Smooth muscle cell (in vitro differentiated cells): ENCODE data around the gene PIEZO2. TPM values are rescaled to one million over a fixed set of nuclear protein-coding genes. Genes with fewer than 3 reads are reported as not detected.
A peak's percentile ranks its signal among the peaks of the same experiment; 100 is the strongest.

Experiments used
- DNase-seq: peaks from one replicate; lab custom pipeline; 2025; ENCODE audit not compliant: unreplicated experiment; lab: John Stamatoyannopoulos, UW
- H2AFZ ChIP-seq: fragments of 200-600 bp; sonication (generic); 2 replicates; pipeline ENCODE4 v1.6.0; 2016; ENCODE audit warnings: antibody characterized with exemption, low read depth, mild to moderate bottlenecking
- H3F3A ChIP-seq: fragments of 200-600 bp; sonication (generic); 2 replicates; pipeline ENCODE4 v1.6.0; 2017; ENCODE audit warnings: antibody characterized with exemption, low read depth
- H3K27ac ChIP-seq: fragments of 200-600 bp; sonication (generic); 2 replicates; pipeline ENCODE4 v1.5.1; 2016; ENCODE audit warnings: low read depth, mild to moderate bottlenecking
- H3K27me3 ChIP-seq: fragments of 200-600 bp; sonication (generic); 2 replicates; pipeline ENCODE4 v1.6.1; 2016; ENCODE audit warnings: low read depth, mild to moderate bottlenecking
- H3K36me3 ChIP-seq: fragments of 200-600 bp; sonication (generic); 2 replicates; pipeline ENCODE4 v1.5.1; 2016; ENCODE audit warnings: low read depth
- H3K4me1 ChIP-seq: fragments of 200-600 bp; sonication (generic); 2 replicates; pipeline ENCODE4 v1.5.1; 2016; ENCODE audit warnings: low read depth
- H3K4me2 ChIP-seq: fragments of 200-600 bp; sonication (generic); 2 replicates; pipeline ENCODE4 v1.6.0; 2016; ENCODE audit warnings: mild to moderate bottlenecking
- H3K4me3 ChIP-seq: fragments of 200-600 bp; sonication (generic); 2 replicates; pipeline ENCODE4 v1.5.1; 2016; ENCODE audit warnings: mild to moderate bottlenecking
- H3K79me2 ChIP-seq: fragments of 200-600 bp; sonication (generic); 2 replicates; pipeline ENCODE4 v1.6.0; 2016; ENCODE audit warnings: low read depth, mild to moderate bottlenecking
- H3K9ac ChIP-seq: fragments of 200-600 bp; sonication (generic); 2 replicates; pipeline ENCODE4 v1.6.0; 2016; ENCODE audit warnings: low read depth
- H3K9me3 ChIP-seq: fragments of 200-600 bp; sonication (generic); replicated peaks from 2 replicates; pipeline ENCODE4 v1.5.1; 2016; ENCODE audit warnings: low read depth
- H4K20me1 ChIP-seq: fragments of 200-600 bp; sonication (generic); 2 replicates; pipeline ENCODE4 v1.6.0; 2016; ENCODE audit warnings: low read depth
- WGBS: methylation state at CpG from one replicate; pipeline ENCODE4 v1.1.7; 2016; ENCODE audit warnings: low lambda C conversion rate; 5-methylcytosine and 5-hydroxymethylcytosine counted together
- polyA plus RNA-seq: library from polyadenylated mRNA; unstranded; fragments of >200 nt; fragmentation: Nextera tagmentation; extraction: Ambion mirVana; gene quantifications from 2 replicates; pipeline ENCODE4 v1.2.1, GENCODE V29; 2016
- total RNA-seq: library from RNA; depleted of rRNA; stranded (reverse); fragments of >200 nt; gene quantifications from 2 replicates; pipeline ENCODE4 v1.2.3, GENCODE V29; 2014
- TF ChIP-seq, protein P1 (sequence below): fragments of 200-600 bp; sonication (generic); IDR thresholded peaks from 2 replicates; pipeline ENCODE4 v1.5.1; 2017; ENCODE audit warnings: borderline replicate concordance, mild to moderate bottlenecking, antibody characterized with exemption; ENCODE audit not compliant: insufficient read depth, poor library complexity, severe bottlenecking

PIEZO2 gene
- total and polyA plus RNA-seq, 2 experiments from 2014 or later, result 1.3 to 4.7 TPM

DNA sequence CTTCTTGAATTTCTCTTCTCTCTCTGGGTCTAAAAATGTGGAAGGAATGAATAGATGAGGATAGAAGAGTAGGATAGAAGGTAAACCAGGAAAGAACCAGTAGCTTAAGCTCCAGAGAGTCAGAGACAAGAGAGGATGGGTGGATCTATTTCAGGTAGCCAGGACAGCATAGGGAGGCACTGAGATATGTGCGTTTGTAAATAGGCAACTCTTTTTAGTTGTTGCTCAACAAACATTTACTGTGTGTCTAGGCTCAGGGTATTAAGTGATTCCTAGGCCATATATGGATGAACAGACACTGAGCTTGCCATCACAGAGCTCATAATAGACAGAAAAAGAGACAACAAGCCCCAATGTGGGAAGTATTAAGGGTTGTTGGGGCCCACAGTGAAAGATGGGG lies 463.1 kb downstream of the PIEZO2 start:
- Histone ChIP-seq H3K79me2 (no peaks in the 10 kb centered on the region), H3K36me3 (no peaks in the 10 kb centered on the region), H3K27ac (no peak overlapping the region), H3F3A (no peaks in the 10 kb centered on the region), H3K27me3 (no peaks in the 10 kb centered on the region), H3K4me1 (no peaks in the 10 kb centered on the region), H3K4me3 (no peak overlapping the region), H4K20me1 (no peaks in the 10 kb centered on the region), H3K4me2 (no peak overlapping the region), H3K9me3 (no peaks in the 10 kb centered on the region), H2AFZ (no peak overlapping the region), H3K9ac (no peak overlapping the region)
- WGBS, result 0% methylated on average over 1 of the region's 1 CpG
- no peak for DNase-seq
- TF ChIP-seq, protein P1, sequence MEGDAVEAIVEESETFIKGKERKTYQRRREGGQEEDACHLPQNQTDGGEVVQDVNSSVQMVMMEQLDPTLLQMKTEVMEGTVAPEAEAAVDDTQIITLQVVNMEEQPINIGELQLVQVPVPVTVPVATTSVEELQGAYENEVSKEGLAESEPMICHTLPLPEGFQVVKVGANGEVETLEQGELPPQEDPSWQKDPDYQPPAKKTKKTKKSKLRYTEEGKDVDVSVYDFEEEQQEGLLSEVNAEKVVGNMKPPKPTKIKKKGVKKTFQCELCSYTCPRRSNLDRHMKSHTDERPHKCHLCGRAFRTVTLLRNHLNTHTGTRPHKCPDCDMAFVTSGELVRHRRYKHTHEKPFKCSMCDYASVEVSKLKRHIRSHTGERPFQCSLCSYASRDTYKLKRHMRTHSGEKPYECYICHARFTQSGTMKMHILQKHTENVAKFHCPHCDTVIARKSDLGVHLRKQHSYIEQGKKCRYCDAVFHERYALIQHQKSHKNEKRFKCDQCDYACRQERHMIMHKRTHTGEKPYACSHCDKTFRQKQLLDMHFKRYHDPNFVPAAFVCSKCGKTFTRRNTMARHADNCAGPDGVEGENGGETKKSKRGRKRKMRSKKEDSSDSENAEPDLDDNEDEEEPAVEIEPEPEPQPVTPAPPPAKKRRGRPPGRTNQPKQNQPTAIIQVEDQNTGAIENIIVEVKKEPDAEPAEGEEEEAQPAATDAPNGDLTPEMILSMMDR, result no peak

- no peak overlapping the region for H3K4me2 ChIP-seq
- no peak overlapping the region for H2AFZ ChIP-seq
- no peak for DNase-seq
- H3K4me3 ChIP-seq, result no peak overlapping the region
- H4K20me1 ChIP-seq, result no peaks in the 10 kb centered on the region
- TF ChIP-seq, protein P1, result no peak
- H3K9me3 ChIP-seq, result no peaks in the 10 kb centered on the region
- no peaks in the 10 kb centered on the region for H3F3A ChIP-seq
- H3K36me3 ChIP-seq, result no peaks in the 10 kb centered on the region
- H3K79me2 ChIP-seq, result no peaks in the 10 kb centered on the region
- no peaks in the 10 kb centered on the region for H3K4me1 ChIP-seq
- no peak overlapping the region for H3K27ac ChIP-seq
- 96% methylated on average over 15 of the region's 15 CpGs for WGBS
- H3K9ac ChIP-seq, result no peak overlapping the region
- no peaks in the 10 kb centered on the region for H3K27me3 ChIP-seq
These were observed 463.9 kb downstream of the PIEZO2 start for GRCh38 chr18:10685484-10685883.

GRCh38 chr18:10682368-10682714 lies 467.0 kb downstream of the PIEZO2 start:
- no peaks in the 10 kb centered on the region for H4K20me1 ChIP-seq
- H3K9me3 ChIP-seq, result no peaks in the 10 kb centered on the region
- 90% methylated on average over 7 of the region's 7 CpGs for WGBS
- TF ChIP-seq, protein P1, result no peak
- no peaks in the 10 kb centered on the region for H3K36me3 ChIP-seq
- H3F3A ChIP-seq, result no peaks in the 10 kb centered on the region
- H3K4me3 ChIP-seq, result no peak overlapping the region
- no peaks in the 10 kb centered on the region for H3K79me2 ChIP-seq
- no peak overlapping the region for H3K27ac ChIP-seq
- no peak overlapping the region for H3K9ac ChIP-seq
- H3K4me2 ChIP-seq, result no peak overlapping the region
- H3K27me3 ChIP-seq, result no peaks in the 10 kb centered on the region
- no peak overlapping the region for H2AFZ ChIP-seq
- no peak for DNase-seq
- no peaks in the 10 kb centered on the region for H3K4me1 ChIP-seq

GRCh38 chr18:10681581-10682367 lies 467.6 kb downstream of the PIEZO2 start:
- DNase-seq, result no peak
- no peaks in the 10 kb centered on the region for H3K9me3 ChIP-seq
- no peaks in the 10 kb centered on the region for H3K36me3 ChIP-seq
- no peaks in the 10 kb centered on the region for H3K27me3 ChIP-seq
- no peak overlapping the region for H3K4me3 ChIP-seq
- WGBS, result 70% methylated on average over 12 of the region's 12 CpGs
- TF ChIP-seq, protein P1, result no peak
- H4K20me1 ChIP-seq, result no peaks in the 10 kb centered on the region
- H3F3A ChIP-seq, result no peaks in the 10 kb centered on the region
- H3K4me1 ChIP-seq, result no peaks in the 10 kb centered on the region
- H3K4me2 ChIP-seq, result peak overlapping the region; percentile 29
- no peak overlapping the region for H2AFZ ChIP-seq
- no peaks in the 10 kb centered on the region for H3K79me2 ChIP-seq
- no peak overlapping the region for H3K27ac ChIP-seq
- no peak overlapping the region for H3K9ac ChIP-seq
